OCI-M2 (cell line): ENCODE data around the gene C11orf68.
"Not testable (repeated sequence)": the region's sequence is repeated elsewhere in the genome, so short reads cannot be mapped to it uniquely, and the experiment has no call there.

Experiments
- DNase-seq: peaks from one replicate; lab custom pipeline; 2025; ENCODE audit not compliant: unreplicated experiment; lab: John Stamatoyannopoulos, UW

The C11orf68 gene

DNA sequence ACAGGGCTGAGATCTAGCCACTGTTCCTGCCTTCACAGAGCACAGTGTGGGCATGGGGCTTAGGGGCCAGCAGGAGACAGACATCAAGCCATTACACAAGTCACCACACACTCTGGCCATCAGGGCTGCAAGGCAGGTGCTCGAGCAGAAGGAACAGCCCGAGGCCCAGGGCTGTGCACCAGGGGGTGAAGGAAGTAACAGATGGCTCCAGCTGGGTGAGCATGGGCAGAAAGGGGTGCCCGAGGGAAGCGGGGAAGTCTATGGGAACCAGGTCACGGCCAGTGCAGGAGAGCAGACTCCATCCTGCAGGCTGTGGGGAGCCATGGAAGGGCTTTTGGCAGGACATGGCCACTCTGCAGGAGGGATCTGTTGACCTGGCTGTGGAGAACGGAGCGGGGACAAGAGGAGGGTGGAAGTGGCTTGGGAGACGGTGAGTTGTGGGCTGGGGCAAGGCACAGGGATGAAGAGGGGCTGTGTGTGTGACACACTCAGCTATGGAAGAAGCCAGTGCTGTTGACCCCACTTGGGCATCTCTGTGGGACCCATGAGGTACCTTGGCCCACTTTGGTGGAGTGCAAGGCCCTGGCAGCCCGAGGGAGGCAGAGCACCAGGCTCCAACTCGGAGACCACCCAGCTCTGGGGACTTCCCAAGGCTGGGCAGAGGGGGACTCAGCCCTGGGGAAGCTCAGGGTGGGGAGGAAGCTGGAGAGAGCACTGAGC is 3.6 kb downstream of the C11orf68 start:
- DNase-seq, result no peak

DNA sequence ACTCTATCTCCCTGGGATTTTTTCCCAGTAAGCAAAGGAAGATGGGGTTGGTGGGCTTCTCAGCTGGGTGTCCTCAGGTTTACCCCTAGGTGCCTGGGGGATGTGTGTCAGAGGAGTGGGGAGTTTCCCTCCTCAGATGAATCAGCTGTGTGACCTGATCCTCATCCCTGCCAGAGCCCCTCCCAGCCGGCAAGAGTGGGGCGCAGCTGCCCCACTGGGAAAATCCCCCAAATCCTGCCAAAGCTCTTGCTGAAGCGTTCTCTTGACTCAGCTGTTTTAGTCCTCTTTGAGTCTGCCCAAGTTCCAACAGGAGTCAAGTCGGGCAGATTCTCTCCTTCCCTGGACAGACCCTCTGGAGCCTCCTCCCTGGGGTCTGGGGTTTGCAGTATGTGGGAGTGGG is 6.0 kb downstream of the C11orf68 start:
- DNase-seq, result no peak

DNA sequence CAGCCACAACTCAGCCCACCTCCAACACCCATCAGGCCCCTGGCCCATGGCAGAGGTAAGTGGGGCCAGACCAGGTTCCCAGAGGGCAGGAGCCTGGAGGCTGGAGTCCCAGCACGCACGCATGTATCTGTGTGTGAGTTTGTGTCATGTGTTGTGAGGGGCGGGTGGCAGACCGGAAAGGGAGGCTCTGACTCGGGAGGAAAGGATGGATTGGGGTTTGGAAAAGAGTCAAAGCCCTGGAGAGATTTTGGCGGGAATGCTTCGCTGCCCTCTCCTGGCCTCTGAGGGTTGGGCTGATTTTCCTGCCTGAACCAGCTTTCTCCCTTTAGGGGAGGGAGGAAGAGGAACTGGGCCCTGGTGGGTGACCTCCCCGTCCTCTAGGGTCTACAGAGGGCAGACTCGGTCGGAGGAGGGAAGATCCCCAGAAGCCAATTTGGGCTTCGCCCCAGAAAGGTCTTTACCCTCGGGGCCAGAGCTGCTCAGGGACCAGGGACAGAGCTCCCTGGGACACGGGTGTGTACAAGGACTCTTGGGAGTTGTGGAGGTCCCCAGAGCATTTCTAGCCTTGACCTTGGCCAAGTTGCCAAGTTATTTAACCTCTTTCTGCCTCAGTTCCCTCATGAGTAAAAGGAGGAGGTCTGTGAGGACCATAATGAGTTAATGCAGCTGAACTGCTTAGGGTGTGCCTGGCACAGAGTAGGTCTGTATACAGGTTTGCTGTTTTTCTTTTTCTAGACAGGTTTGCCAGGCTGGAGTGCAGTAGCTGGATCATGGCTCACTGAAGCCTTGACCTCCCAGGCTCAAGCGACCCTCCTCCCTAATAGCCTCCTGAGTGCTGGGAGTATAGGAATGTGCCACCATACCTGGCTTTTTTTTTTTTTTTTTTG is 6.9 kb downstream of the C11orf68 start:
- no peak for DNase-seq

DNA sequence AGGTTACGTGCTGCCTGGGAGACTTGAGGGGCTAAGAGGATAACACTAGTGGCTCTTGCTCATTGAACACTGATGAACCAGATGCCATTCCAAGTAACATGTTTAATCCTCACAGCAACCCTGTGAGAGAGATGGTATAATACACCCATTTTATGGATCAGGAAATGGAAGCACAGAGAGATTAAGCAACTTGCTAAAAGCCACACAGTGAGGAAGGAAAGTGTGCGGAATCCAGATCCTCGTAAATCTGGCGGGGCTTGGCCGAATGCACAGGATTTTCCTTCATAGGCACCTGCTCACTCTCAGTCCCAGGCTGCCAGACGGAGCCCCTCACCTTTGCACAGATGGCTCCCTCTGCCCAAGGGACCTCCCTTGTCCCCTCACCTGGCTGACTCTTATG is 11.0 kb downstream of the C11orf68 start:
- no peak for DNase-seq

DNA sequence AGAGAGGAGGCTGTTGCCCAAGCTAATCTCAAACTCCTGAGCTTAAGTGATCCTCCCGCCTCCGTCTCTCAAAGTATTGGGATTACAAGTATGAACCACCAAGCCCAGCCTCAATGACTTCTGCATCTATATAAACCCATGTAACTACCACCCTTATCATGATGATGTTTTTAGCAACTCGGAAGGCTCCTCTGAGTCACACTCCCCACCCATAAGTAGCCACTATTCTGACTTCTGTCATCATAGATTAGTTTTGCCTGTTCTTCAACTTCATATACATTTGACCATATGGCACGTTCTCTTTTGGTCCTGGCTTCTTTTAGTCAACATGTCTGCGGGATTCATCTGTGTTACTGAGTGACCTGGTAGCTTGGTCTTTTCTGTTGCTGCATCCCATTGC is 12.3 kb downstream of the C11orf68 start:
- DNase-seq, result no peak

DNA sequence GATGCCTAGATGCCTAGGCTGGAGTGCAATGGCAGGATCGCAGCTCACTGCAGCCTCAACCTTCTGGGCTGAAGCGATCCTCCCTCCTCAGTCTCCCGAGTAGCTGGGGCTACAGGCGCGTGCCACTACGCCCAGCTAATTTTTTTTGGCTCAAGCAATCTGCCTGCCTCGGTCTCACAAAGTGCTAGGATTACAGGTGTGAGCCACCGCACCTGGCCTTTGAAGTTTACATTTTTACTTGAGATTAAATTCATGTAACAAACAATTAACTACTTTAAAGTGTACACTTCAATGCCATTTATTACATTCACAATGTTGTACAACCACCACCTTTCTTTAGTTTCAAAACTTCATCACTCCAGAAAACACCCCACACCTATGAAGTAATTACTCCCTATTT is 15.1 kb downstream of the C11orf68 start:
- no peak for DNase-seq

DNA sequence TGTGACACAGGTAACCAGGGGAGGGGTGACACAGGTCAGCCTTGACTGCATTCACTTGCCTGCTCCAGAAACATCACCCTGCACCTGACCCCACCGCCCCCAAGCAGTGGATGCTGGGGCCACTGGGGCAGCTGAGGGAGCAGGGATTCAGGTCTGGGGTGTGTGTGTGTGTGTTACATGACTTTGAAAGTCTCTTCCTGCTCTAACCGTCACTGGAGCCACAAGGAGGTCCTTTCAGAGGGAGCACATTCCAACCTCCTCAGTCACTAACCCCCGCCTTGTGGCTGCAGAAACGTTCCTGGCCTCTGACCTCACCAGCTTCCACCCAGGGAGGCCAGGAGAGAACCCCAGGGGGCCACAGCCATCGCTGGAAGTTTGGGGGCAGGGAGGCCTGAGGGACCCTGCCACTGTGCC is 15.8 kb downstream of the C11orf68 start:
- no peak for DNase-seq

DNA sequence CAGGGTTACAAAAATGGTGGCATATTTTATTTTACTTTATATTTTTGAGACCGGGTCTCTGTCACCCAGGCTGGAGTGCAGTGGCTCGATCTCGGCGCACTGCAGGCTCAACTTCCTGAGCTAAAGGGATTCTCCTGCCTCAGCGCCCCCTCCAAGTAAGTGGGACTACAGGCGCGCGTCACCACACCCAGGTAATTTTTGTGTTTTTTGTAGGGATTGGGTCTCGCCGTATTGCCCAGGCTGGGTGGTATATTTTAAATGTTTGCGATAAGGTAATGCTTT is 18.0 kb downstream of the C11orf68 start:
- DNase-seq, result no peak

DNA sequence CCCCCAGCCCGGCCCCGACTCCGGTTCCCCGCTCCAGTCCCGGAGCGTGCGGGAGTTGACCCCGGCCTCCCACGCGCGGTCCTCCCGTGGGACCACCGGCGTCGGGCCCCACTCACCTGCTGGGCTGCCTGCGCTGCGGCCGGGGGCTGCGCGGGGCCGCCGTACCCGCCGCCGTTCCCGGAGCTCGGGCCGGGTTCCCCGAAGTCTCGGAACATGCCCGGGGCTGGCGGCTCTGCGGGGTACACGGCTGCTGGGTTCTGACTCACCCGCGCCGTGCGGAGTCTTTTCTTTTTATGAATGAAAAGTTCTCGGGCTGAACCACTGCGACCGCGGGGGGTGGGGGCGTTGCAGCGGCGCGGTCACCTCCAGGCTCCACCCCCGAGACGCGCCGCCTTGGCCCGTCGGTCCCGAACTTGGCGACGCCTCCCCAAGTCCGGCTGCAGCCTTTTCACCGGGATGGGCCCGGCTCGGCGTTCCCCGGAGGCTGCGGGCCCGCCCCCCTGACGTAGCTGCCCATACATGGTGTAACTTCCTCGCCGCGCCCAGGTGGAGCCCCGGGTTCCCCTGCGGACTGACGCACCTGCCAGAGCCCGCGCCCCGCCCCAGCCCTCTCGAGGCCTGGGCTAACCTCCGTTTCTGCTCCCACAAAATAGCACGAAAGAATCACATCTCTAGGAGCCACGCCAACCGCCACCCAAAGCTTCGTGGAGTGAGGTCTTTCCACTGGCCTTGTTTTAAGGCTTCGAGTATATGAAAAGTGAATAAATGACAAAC is 18.6 kb downstream of the C11orf68 start, which contains the start of gene FOSL1:
TSS of gene FOSL1 (minus strand) at position 264 of the 774 bp plus-strand sequence. CDS start at position 215, 49 bp downstream.
- no peak for DNase-seq

DNA sequence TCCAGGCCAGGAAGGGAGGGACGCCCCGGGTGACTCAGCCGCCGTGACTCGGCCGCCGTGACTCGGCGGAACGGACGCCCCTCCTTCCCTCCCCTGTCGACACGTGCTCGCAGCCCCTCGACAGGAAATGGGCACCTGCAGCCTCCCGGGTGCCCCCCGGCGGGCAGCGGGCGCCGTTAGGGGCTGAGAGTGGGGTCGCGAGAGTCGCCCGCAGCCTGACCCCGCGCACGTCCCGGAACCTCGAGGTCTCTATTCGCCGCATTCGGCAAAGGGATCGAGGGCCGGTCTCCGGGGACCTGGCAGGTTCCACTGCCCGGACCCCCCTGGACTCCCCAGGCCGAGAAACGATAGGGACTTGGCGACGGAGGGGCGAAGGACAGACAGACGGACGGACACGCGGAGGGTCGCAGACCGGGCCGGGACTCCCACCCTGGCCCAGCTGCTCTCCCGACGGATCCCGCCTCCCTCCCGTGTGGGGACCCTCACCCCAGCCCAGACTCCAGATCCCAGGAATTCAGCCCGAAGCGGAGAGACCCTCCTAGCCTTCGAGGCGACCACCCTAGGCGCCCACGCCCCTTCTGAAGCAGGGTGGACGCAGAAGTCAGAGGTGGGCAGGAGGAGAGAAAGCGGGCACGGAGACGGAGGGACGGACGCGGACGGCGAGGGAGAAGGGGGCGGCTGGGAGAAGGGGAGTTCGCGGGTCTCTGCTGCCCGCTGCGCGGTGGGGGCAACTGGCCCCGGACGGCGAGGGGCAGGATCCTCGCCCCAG is 19.3 kb downstream of the C11orf68 start:
- DNase-seq, result no peak

DNA sequence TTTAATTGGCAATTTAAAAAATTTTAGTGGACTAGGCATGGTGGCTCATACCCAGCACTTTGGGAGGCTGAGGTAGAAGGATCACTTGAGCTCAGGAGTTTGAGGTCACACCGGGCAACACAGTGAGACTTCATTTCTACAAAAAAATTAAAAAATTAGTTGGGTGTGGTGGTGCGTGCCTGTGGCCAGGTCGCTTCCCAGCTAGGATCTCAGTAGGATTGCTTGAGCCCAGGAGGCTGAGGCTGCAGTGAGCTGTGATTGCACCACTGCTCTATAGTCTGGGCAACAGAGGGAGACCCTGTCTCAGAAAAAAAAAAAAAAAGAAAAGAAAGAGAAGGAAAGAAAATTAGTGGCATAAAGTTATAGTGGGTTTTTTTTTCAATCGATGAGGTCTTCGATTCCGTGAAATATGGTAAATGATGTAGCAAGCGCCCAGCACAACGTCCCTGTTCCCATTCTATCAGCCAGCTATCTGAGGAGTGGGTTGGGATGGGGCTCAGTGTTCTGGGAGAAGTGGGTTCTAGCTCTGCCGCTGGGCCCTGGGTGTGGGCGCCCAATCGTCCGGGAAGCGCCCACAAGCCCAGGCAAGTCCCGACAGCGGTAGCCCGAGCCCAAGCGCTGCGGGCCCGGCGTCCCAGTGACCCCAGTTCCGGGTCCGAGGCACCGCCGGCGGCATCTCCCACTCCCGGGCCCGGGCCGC is 20.1 kb downstream of the C11orf68 start:
- DNase-seq, result no peak

DNA sequence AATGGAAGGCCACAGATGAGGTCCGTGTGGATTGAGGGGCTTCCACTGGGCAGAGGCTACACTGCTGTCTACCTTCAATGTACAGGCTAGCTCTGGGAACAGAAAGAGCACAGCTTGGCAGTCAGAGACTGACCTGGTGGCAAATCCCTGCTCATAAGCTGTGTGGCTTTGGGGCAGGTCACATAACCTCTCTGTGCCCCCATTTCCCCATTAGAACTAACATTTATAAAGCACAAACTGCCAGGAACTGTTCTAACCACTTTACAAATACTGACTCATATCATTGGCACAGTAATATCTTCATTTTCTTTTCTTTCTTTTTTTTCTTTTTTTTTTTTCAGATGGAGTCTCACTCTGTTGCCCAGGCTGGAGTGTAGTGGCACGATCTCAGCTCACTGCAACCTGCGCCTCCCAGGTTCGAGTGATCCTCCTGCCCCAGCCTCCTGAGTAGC is 21.8 kb downstream of the C11orf68 start:
- no peak for DNase-seq

DNA sequence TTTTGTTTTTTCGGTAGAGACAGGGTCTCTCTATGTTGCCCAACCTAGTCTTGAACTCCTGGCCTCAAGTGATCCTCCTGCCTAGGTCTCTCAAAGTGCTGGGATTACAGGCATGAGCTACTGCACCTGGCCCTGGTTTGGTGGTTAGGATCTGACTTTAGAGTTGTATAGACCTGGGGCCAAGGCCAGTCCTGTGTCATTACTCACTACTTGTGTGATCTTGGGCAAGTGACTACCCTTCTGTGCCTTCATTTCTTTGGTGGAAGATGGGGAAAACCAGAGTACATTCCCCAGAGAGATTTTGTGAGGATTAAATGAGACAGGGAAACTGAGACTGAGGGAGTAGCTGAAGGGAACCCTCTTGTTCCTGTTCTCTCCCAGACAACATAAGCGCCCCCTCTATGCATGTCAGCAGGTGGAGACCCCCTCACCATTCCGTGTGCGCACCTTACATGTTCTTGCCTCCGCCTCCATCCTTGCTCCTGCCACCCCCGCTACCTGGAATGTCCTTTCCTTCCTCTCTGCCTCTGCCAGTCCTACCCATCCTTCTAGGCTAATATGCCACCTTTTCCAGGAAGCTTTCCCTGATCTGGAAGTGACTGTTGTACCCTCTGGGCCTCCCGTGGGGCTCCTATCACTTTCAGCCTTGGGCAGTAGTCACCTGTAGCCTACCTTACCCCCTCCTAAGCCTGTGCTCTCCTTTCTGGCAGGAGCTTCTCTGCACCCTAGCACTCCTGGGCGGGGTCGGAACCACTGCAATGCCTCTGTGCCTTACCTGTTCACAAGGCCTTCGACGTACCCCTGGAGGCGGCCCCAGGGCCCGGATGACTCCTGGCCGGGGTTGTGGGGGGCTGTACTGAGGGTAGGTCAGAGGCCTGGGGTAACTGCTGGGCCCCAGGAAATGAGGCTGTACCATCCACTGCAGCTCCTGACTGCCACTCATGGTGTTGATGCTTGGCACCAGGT is 22.5 kb downstream of the C11orf68 start:
- no peak for DNase-seq

DNA sequence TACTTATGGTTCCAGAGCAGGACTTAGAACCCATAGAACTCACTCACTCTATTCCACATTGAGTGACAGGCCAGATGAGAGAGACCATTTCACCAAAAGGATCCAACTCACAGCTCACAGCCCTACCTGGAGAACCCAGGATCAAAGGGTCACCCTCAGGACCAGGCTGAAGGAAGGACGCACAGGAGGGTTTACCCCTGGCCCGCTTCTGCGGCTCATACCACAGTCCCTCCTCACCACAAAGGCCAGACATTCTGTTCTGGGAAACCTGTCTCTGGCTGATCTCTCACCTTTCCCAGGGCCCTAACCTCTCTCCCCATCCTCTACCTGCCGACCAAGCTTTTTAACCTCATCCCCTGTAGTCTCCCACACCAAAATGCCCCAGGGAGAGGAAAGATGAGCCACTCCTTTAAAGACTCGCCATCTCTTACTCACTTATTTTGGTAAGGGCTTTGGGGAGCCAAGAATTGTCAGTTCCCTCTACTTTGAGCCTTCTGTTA is 23.3 kb downstream of the C11orf68 start:
- DNase-seq, result no peak

DNA sequence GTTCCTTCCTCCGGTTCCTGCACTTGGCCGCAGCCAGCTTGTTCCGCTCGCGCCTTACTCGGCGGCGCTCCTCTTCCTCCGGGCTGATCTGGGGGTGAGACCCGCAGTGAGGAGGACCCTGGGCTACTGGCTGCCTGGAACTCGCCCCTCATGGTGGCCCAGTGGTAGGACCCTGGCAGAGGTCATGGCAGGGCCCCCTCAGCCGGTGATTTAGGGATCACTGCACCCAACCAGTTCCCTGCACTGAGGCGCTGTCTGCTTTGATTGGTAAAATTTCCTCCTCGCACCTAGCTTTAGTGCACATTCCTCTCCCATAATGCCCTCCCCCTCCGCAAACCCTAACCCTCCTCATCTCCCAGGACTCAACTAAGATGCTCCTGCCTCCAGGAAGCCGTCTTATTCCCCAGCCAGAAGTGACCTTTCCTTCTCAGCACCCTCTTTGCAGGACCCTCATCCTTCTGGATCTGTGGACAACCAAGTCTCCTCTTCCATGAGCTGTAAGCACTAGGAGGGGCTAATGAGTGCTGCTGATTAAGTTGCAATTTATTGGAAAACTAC is 24.7 kb downstream of the C11orf68 start:
- no peak for DNase-seq

DNA sequence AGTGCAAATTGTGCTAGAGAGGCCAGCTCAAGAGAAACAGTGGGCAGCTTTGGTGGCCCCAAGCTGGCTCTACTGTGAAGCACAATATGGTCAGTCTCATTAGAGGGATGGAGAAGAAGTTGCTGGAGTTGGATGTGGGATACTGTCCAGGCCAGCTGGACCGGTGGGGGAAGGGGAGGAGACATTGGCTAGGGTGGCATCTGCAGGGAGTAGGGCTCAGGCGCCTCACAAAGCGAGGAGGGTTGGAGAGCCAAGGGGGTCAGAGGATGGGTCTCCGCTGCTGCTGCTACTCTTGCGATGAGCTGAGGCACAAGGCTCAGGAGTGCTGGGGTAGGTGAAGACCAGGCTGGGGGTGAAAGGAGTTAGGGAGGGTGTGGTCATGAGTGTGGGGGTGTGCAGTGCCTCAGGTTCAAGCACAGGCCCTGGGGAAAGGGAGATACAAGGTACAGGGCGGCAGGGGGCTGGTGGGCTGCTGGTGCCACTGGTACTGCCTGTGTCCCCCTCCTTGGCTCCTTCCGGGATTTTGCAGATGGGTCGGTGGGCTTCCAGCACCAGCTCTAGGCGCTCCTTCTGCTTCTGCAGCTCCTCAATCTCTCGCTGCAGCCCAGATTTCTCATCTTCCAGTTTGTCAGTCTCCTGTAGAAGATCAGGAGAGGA is 26.1 kb downstream of the C11orf68 start:
- DNase-seq, result no peak

DNA sequence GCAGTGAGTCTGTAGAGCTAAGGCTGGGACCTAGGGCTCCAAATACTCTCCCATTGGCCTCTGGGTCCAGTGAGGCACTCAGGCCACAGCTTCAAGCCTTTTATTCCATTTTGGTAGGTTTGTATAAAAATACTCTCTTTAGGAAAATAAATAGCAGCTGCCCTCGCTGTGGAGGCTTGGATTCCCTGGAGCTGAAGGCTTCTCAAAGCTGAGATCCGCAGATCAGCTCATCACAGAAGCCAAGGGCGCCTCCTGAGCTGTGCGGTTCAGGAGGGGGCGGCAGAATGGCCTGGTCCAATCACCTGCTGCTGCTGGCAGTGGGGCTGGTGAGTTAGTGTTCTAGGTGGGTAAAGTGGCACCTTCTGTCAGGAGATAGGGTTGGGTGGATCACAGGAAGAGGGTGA is 26.7 kb downstream of the C11orf68 start:
- not testable (repeated sequence) for DNase-seq
